ENCODE results near the gene ST6GALNAC1.

DNA sequence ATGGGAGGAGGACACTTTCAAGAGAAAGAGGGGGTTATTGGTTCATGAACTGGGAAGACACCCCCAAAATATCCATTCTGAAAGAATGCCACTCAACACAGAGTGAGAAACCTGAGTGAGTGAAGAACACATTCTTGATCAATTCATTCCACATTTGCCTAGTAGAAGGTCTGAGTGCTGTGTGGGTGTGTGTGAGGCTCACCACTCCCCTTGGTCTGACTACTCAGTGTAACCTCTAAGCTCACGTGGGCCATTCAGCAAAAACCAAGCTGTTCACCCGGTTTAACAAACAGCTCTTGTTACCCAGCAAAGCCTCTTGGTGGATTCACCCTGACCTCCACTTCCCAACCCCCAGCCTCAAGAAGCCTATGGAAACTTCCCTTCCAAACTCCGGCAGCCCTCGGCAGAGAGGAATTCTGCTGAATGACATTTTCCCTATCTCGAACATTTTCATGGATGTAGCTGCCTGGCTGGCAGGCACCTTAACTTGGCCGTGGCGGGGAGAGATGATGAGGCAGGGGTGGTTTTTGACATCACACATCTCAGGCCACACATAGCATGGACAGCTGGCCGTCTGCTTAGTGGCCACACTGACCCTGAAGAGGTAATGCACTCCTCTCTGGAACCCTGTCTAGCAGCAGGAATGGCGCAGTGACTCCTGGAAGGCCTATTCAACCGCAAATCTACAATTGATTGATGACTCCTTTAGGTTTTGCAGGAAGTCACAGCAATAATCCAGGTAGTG is 11.6 kb downstream of the ST6GALNAC1 start:
- TF ChIP-seq ATF3 (IDR thresholded peaks at IDR 0.05) (no peak), TAF1 (conservative IDR thresholded peaks at IDR 0.05) (no peak)
- TF ChIP-seq, protein P1, sequence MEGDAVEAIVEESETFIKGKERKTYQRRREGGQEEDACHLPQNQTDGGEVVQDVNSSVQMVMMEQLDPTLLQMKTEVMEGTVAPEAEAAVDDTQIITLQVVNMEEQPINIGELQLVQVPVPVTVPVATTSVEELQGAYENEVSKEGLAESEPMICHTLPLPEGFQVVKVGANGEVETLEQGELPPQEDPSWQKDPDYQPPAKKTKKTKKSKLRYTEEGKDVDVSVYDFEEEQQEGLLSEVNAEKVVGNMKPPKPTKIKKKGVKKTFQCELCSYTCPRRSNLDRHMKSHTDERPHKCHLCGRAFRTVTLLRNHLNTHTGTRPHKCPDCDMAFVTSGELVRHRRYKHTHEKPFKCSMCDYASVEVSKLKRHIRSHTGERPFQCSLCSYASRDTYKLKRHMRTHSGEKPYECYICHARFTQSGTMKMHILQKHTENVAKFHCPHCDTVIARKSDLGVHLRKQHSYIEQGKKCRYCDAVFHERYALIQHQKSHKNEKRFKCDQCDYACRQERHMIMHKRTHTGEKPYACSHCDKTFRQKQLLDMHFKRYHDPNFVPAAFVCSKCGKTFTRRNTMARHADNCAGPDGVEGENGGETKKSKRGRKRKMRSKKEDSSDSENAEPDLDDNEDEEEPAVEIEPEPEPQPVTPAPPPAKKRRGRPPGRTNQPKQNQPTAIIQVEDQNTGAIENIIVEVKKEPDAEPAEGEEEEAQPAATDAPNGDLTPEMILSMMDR (IDR thresholded peaks at IDR 0.05; ENCODE audit: low read depth, low read length, missing input control) = no peak
- TF ChIP-seq, protein P2, sequence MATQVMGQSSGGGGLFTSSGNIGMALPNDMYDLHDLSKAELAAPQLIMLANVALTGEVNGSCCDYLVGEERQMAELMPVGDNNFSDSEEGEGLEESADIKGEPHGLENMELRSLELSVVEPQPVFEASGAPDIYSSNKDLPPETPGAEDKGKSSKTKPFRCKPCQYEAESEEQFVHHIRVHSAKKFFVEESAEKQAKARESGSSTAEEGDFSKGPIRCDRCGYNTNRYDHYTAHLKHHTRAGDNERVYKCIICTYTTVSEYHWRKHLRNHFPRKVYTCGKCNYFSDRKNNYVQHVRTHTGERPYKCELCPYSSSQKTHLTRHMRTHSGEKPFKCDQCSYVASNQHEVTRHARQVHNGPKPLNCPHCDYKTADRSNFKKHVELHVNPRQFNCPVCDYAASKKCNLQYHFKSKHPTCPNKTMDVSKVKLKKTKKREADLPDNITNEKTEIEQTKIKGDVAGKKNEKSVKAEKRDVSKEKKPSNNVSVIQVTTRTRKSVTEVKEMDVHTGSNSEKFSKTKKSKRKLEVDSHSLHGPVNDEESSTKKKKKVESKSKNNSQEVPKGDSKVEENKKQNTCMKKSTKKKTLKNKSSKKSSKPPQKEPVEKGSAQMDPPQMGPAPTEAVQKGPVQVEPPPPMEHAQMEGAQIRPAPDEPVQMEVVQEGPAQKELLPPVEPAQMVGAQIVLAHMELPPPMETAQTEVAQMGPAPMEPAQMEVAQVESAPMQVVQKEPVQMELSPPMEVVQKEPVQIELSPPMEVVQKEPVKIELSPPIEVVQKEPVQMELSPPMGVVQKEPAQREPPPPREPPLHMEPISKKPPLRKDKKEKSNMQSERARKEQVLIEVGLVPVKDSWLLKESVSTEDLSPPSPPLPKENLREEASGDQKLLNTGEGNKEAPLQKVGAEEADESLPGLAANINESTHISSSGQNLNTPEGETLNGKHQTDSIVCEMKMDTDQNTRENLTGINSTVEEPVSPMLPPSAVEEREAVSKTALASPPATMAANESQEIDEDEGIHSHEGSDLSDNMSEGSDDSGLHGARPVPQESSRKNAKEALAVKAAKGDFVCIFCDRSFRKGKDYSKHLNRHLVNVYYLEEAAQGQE (IDR thresholded peaks at IDR 0.05) = no peak
